ENCODE results near the gene ANKRD30A. TPM values are rescaled to one million over a fixed set of nuclear protein-coding genes. Genes with fewer than 3 reads are reported as not detected.
"Not testable (repeated sequence)": the region's sequence is repeated elsewhere in the genome, so short reads cannot be mapped to it uniquely, and the experiment has no call there.

The ANKRD30A gene
- total RNA-seq, 1 donor from 2014 or later: not detected

- H3K9me3 Mint-ChIP-seq: peaks cover 12% of the 10 kb centered on the region
Measured at GRCh38 chr10:37390926-37391325, 265.5 kb downstream of the ANKRD30A start.

GRCh38 chr10:37400774-37401173 is 275.4 kb downstream of the ANKRD30A start:
- H3K4me1 Mint-ChIP-seq; DNase-seq (ENCODE audit: low read depth, low spot score); H3K36me3 Mint-ChIP-seq (ENCODE audit: low read depth); H3K27ac Mint-ChIP-seq (ENCODE audit: unreplicated experiment); H3K4me3 Mint-ChIP-seq; H3K27me3 Mint-ChIP-seq (ENCODE audit: low read depth): not testable (repeated sequence)
- peaks cover 23% of the 10 kb centered on the region for H3K9me3 Mint-ChIP-seq

More at GRCh38 chr10:37390926-37391325, 265.5 kb downstream of the ANKRD30A start:
- H3K4me3 Mint-ChIP-seq: no peak overlapping the region
- H3K27me3 Mint-ChIP-seq (ENCODE audit: low read depth): no peaks in the 10 kb centered on the region
- no peak overlapping the region for H3K27ac Mint-ChIP-seq (ENCODE audit: unreplicated experiment)
- DNase-seq (ENCODE audit: low read depth, low spot score): no peak
- no peak for TF ChIP-seq CTCF (conservative IDR thresholded peaks at IDR 0.05)
- no peaks in the 10 kb centered on the region for H3K4me1 Mint-ChIP-seq
- peaks cover 9% of the 10 kb centered on the region for H3K36me3 Mint-ChIP-seq (ENCODE audit: low read depth)

GRCh38 chr10:37401225-37401624 is 275.8 kb downstream of the ANKRD30A start:
- Mint-ChIP-seq H3K27ac (ENCODE audit: unreplicated experiment) (no peak overlapping the region), H3K27me3 (ENCODE audit: low read depth) (no peaks in the 10 kb centered on the region), H3K36me3 (ENCODE audit: low read depth) (peaks cover 6% of the 10 kb centered on the region), H3K4me1 (no peaks in the 10 kb centered on the region), H3K9me3 (peaks cover 23% of the 10 kb centered on the region), H3K4me3 (no peak overlapping the region)
- no peak for TF ChIP-seq CTCF (conservative IDR thresholded peaks at IDR 0.05)
- DNase-seq (ENCODE audit: low read depth, low spot score): no peak

GRCh38 chr10:37403776-37404175 is 278.4 kb downstream of the ANKRD30A start:
- Mint-ChIP-seq H3K4me1 (no peaks in the 10 kb centered on the region), H3K36me3 (ENCODE audit: low read depth) (peaks cover 3% of the 10 kb centered on the region), H3K27ac (ENCODE audit: unreplicated experiment) (no peak overlapping the region), H3K4me3 (no peak overlapping the region), H3K9me3 (peaks cover 22% of the 10 kb centered on the region), H3K27me3 (ENCODE audit: low read depth) (no peaks in the 10 kb centered on the region)
- DNase-seq (ENCODE audit: low read depth, low spot score): no peak
- TF ChIP-seq CTCF (conservative IDR thresholded peaks at IDR 0.05): no peak
